ENCODE results near the gene TMEM150B.

Gene TMEM150B

DNA sequence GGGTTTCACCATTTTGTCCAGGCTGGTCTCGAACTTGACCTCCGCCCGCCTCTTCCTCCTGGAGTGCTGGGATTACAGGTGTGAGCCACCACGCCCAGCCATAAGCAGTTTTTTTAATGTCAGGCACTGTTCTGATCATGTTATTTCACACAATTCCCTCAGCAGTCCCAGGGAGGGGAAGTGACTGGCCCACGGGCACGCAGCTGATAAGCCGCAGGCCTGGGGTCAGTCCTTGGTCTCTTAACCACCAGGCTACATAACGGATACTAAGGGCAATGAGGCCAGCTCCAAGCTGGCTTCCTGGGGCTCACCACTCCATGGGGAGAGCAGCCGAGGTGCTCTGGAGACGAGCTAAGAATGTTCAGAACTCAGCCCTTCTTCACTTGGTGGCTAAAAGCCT, 27.9 kb downstream of the TMEM150B start:
- Histone ChIP-seq H3K27ac (ENCODE audit: low read depth, low read length) (no peak overlapping the region), H3K9me3 (ENCODE audit: control insufficient read depth, insufficient read depth, low read length) (no peaks in the 10 kb centered on the region), H3K4me2 (ENCODE audit: low read length) (no peak overlapping the region), H3K36me3 (ENCODE audit: control insufficient read depth, low read length) (no peaks in the 10 kb centered on the region), H3K27me3 (ENCODE audit: control insufficient read depth, low read length) (peaks cover 17% of the 10 kb centered on the region), H3K4me3 (ENCODE audit: low read length) (no peak overlapping the region), H3K79me2 (ENCODE audit: control insufficient read depth, low read length) (no peaks in the 10 kb centered on the region), H3F3A (ENCODE audit: control insufficient read depth, insufficient read depth) (no peaks in the 10 kb centered on the region), H3K9me2 (replicated peaks; ENCODE audit: control insufficient read depth, low read length) (no peaks in the 10 kb centered on the region), H3K4me1 (ENCODE audit: control insufficient read depth, low read length) (peaks cover 23% of the 10 kb centered on the region), H4K20me1 (ENCODE audit: control insufficient read depth, insufficient read depth, low read depth, low read length) (no peaks in the 10 kb centered on the region)
- TF ChIP-seq, protein P1, sequence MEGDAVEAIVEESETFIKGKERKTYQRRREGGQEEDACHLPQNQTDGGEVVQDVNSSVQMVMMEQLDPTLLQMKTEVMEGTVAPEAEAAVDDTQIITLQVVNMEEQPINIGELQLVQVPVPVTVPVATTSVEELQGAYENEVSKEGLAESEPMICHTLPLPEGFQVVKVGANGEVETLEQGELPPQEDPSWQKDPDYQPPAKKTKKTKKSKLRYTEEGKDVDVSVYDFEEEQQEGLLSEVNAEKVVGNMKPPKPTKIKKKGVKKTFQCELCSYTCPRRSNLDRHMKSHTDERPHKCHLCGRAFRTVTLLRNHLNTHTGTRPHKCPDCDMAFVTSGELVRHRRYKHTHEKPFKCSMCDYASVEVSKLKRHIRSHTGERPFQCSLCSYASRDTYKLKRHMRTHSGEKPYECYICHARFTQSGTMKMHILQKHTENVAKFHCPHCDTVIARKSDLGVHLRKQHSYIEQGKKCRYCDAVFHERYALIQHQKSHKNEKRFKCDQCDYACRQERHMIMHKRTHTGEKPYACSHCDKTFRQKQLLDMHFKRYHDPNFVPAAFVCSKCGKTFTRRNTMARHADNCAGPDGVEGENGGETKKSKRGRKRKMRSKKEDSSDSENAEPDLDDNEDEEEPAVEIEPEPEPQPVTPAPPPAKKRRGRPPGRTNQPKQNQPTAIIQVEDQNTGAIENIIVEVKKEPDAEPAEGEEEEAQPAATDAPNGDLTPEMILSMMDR (IDR thresholded peaks at IDR 0.05; ENCODE audit: low read depth, low read length, poor library complexity, severe bottlenecking), result no peak
- TF ChIP-seq EZH2phosphoT487 (IDR thresholded peaks at IDR 0.05; ENCODE audit: borderline replicate concordance, low read length), result no peak

GRCh38 chr19:55289117-55289796, 35.9 kb downstream of the TMEM150B start:
- Histone ChIP-seq H3K9me2 (replicated peaks; ENCODE audit: control insufficient read depth, low read length) (no peaks in the 10 kb centered on the region), H3K79me2 (ENCODE audit: control insufficient read depth, low read length) (no peaks in the 10 kb centered on the region), H3F3A (ENCODE audit: control insufficient read depth, insufficient read depth) (peaks cover 3% of the 10 kb centered on the region; the same call in 1 of the 2 replicates), H3K4me2 (ENCODE audit: low read length) (no peak overlapping the region), H3K4me3 (ENCODE audit: low read length) (no peak overlapping the region), H3K27me3 (ENCODE audit: control insufficient read depth, low read length) (no peaks in the 10 kb centered on the region), H3K36me3 (ENCODE audit: control insufficient read depth, low read length) (no peaks in the 10 kb centered on the region), H4K20me1 (ENCODE audit: control insufficient read depth, insufficient read depth, low read depth, low read length) (no peaks in the 10 kb centered on the region), H3K27ac (ENCODE audit: low read depth, low read length) (no peak overlapping the region), H3K4me1 (ENCODE audit: control insufficient read depth, low read length) (peaks cover 4% of the 10 kb centered on the region; the same call in 1 of the 2 replicates), H3K9me3 (ENCODE audit: control insufficient read depth, insufficient read depth, low read length) (no peaks in the 10 kb centered on the region)
- TF ChIP-seq, protein P1 (IDR thresholded peaks at IDR 0.05; ENCODE audit: low read depth, low read length, poor library complexity, severe bottlenecking), result no peak
- no peak for TF ChIP-seq EZH2phosphoT487 (IDR thresholded peaks at IDR 0.05; ENCODE audit: borderline replicate concordance, low read length)

DNA sequence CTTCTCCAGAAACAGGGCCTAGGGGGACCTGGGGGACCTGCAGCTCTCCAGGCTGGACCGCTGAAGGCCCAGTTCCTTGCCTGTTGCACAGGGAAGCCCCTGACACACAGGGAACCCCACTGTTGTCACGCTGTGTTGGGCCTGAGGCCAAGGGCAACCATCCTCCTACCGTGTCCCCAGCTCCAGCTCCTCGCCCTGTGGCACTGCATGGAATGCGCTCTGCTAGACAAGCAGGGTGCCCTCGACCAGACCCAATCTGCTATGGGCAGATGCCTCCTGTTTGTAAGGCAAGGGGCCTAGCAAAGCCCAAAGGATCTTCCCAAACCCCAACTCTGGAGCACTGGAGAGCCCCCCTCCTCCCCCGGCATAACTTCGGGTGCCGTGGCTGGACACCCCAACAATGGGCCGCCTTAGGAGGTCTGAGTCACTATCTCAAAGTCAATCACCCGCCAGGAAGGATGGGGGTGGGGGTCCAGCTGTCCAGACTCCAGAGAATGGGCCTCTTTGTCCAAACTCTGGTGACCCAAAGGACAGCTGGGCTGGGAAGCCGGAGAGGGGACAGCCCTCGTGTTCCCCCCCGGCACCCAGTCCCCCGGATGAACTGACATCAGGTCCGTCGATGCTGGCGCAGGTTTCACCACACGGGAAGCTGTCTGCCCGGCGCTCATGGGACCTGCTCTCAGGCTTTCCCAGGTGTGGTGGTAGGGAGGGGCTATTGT, 37.6 kb downstream of the TMEM150B start:
- peaks cover 10% of the 10 kb centered on the region for H3K4me1 ChIP-seq (ENCODE audit: control insufficient read depth, low read length)
- peaks cover 3% of the 10 kb centered on the region; the same call in 1 of the 2 replicates for H3K27me3 ChIP-seq (ENCODE audit: control insufficient read depth, low read length)
- H3K4me3 ChIP-seq (ENCODE audit: low read length), result no peak overlapping the region
- no peaks in the 10 kb centered on the region for H3K36me3 ChIP-seq (ENCODE audit: control insufficient read depth, low read length)
- H3K4me2 ChIP-seq (ENCODE audit: low read length), result no peak overlapping the region
- no peaks in the 10 kb centered on the region for H3K9me2 ChIP-seq (replicated peaks; ENCODE audit: control insufficient read depth, low read length)
- H3F3A ChIP-seq (ENCODE audit: control insufficient read depth, insufficient read depth), result peaks cover 3% of the 10 kb centered on the region; the same call in 1 of the 2 replicates
- no peaks in the 10 kb centered on the region for H4K20me1 ChIP-seq (ENCODE audit: control insufficient read depth, insufficient read depth, low read depth, low read length)
- no peaks in the 10 kb centered on the region for H3K9me3 ChIP-seq (ENCODE audit: control insufficient read depth, insufficient read depth, low read length)
- no peak overlapping the region for H3K27ac ChIP-seq (ENCODE audit: low read depth, low read length)
- TF ChIP-seq EZH2phosphoT487 (IDR thresholded peaks at IDR 0.05; ENCODE audit: borderline replicate concordance, low read length), result no peak
- TF ChIP-seq, protein P1 (IDR thresholded peaks at IDR 0.05; ENCODE audit: low read depth, low read length, poor library complexity, severe bottlenecking), result no peak
- no peaks in the 10 kb centered on the region for H3K79me2 ChIP-seq (ENCODE audit: control insufficient read depth, low read length)

Measured in DOHH2 (cell line).